Measurements from ENCODE around the gene RRAS.
A peak's percentile ranks its signal among the peaks of the same experiment; 100 is the strongest.
"Not testable (repeated sequence)": the region's sequence is repeated elsewhere in the genome, so short reads cannot be mapped to it uniquely, and the experiment has no call there.

Gene RRAS

DNA sequence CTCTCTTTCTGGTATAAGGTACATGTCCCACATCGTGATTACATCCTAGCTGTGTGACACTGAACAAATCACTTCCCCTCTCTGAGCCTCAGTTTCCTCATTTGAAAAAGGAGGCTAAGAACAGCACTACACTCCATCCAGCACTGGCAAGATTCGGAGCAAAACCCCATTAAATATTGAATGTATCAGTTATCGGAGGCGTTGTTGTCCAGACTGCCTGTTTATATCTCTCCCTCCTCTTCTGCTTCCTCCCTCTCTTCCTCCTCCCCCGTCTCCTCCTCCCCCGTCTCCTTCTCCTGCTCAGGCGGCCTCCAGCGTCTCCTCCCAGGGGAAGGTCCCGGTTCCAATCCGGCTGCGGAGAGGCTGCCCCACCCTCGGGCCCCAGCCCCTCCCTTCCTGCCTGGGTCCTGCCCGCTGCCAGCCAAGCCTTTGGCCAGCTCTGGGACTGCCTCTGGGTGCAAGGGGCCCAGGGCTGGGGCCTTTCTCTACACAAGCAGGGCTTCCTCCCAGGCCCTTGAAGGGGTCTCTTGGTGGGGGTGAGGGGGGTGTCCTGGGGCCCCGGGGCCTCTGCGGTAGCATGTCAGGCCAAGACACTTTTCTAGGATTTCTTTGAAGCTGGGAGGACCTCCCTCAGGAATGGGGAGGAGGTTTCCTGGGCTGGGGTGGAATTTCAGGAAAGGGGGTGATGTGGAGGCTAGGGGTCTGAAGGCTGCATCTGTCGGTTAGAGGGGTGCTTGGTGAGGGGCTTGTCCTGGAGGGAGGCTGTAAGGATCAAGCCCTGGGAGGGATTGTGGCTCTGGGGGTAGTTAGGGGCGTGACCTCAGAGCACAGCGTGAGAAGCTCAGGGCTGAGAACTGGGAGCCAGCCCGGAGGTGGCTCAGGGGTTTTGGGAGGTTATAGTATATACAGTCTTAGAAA lies 1.9 kb downstream of the RRAS start:
- Histone ChIP-seq H3K9me3 (ENCODE audit: severe bottlenecking) (no peaks in the 10 kb centered on the region), H3K4me1 (ENCODE audit: insufficient read depth, poor library complexity, severe bottlenecking) (no peaks in the 10 kb centered on the region), H3K27me3 (ENCODE audit: insufficient read depth, poor library complexity, severe bottlenecking) (no peaks in the 10 kb centered on the region), H3K4me3 (ENCODE audit: severe bottlenecking) (peak overlapping the region; percentile 23), H3K36me3 (ENCODE audit: low read depth) (peaks cover 12% of the 10 kb centered on the region), H3K27ac (ENCODE audit: poor library complexity, severe bottlenecking) (peak overlapping the region; percentile 99)
- TF ChIP-seq, protein P1, sequence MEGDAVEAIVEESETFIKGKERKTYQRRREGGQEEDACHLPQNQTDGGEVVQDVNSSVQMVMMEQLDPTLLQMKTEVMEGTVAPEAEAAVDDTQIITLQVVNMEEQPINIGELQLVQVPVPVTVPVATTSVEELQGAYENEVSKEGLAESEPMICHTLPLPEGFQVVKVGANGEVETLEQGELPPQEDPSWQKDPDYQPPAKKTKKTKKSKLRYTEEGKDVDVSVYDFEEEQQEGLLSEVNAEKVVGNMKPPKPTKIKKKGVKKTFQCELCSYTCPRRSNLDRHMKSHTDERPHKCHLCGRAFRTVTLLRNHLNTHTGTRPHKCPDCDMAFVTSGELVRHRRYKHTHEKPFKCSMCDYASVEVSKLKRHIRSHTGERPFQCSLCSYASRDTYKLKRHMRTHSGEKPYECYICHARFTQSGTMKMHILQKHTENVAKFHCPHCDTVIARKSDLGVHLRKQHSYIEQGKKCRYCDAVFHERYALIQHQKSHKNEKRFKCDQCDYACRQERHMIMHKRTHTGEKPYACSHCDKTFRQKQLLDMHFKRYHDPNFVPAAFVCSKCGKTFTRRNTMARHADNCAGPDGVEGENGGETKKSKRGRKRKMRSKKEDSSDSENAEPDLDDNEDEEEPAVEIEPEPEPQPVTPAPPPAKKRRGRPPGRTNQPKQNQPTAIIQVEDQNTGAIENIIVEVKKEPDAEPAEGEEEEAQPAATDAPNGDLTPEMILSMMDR (IDR thresholded peaks at IDR 0.05; ENCODE audit: poor library complexity, severe bottlenecking), result no peak
- ATAC-seq (ENCODE audit: low read depth) (peak; percentile 29), DNase-seq (ENCODE audit: low spot score) (peak; percentile 86)

DNA sequence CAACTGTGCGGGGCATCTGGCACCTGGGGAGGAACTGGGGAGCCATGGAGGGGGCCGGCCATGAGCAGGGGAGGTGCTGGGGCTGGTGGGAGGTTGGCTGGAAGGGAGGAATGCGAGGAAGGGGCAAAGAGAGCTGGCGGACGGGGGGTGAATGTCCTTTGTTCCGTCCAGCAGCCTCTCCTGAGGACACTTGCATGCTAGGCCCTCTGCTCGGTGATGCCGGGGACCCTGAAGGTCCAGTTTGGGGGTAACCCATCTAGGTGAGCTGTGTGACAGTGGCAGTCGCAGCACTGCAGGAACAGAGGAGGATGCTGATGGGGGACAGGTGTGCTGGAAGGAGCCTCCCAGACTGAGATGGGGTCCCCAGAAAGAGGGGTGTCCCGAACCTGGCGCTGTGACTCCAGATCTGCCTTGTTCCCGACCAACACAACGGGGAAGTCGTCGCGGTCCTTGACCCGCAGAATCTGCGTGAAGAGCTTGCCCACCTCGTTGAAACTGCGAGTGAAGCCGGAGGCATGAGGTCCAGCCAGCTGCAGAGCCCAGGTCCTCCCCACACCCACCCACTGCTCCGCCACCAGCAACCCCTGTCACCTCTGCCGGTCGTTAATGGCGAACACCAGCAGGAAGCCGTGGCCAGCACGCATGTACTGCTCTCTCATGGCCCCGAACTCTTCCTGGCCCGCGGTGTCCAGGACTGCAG lies 3.6 kb downstream of the RRAS start:
- DNase-seq (ENCODE audit: low spot score) (no peak), ATAC-seq (ENCODE audit: low read depth) (no peak)
- TF ChIP-seq, protein P1 (IDR thresholded peaks at IDR 0.05; ENCODE audit: poor library complexity, severe bottlenecking), result no peak
- H3K4me3 ChIP-seq (ENCODE audit: severe bottlenecking), result no peak overlapping the region
- H3K9me3 ChIP-seq (ENCODE audit: severe bottlenecking), result no peaks in the 10 kb centered on the region
- no peaks in the 10 kb centered on the region for H3K27me3 ChIP-seq (ENCODE audit: insufficient read depth, poor library complexity, severe bottlenecking)
- H3K27ac ChIP-seq (ENCODE audit: poor library complexity, severe bottlenecking), result no peak overlapping the region
- no peaks in the 10 kb centered on the region for H3K4me1 ChIP-seq (ENCODE audit: insufficient read depth, poor library complexity, severe bottlenecking)
- peaks cover 12% of the 10 kb centered on the region for H3K36me3 ChIP-seq (ENCODE audit: low read depth)

GRCh38 chr19:49635530-49636232 lies 4.3 kb downstream of the RRAS start:
- Histone ChIP-seq H3K9me3 (ENCODE audit: severe bottlenecking) (no peaks in the 10 kb centered on the region), H3K4me3 (ENCODE audit: severe bottlenecking) (no peak overlapping the region), H3K27me3 (ENCODE audit: insufficient read depth, poor library complexity, severe bottlenecking) (no peaks in the 10 kb centered on the region), H3K4me1 (ENCODE audit: insufficient read depth, poor library complexity, severe bottlenecking) (no peaks in the 10 kb centered on the region), H3K27ac (ENCODE audit: poor library complexity, severe bottlenecking) (no peak overlapping the region), H3K36me3 (ENCODE audit: low read depth) (peaks cover 12% of the 10 kb centered on the region)
- no peak for DNase-seq (ENCODE audit: low spot score)
- no peak for ATAC-seq (ENCODE audit: low read depth)
- TF ChIP-seq, protein P1 (IDR thresholded peaks at IDR 0.05; ENCODE audit: poor library complexity, severe bottlenecking), result no peak

DNA sequence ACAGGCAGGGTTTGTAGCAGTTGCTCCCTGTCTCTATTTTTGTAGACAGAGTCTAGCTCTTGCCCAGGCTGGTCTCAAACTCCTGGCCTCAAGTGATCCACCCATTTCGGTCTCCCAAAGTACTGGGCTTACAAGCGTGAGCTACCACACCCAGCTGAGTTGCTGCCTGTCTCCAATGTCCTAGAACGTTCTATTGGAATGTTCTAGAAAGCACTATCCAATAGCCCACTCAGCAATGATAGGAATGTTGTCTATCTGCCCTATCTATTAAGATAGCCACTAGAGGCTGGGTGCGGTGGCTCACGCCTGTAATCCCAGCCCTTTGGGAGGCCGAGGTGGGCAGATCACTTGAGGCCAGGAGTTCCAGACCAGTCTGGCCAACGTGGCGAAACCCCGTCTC lies 6.7 kb downstream of the RRAS start:
- not testable (repeated sequence) for H3K27ac ChIP-seq (ENCODE audit: poor library complexity, severe bottlenecking); H3K9me3 ChIP-seq (ENCODE audit: severe bottlenecking); H3K4me1 ChIP-seq (ENCODE audit: insufficient read depth, poor library complexity, severe bottlenecking); DNase-seq (ENCODE audit: low spot score); H3K4me3 ChIP-seq (ENCODE audit: severe bottlenecking); ATAC-seq (ENCODE audit: low read depth); H3K27me3 ChIP-seq (ENCODE audit: insufficient read depth, poor library complexity, severe bottlenecking)
- peaks cover 12% of the 10 kb centered on the region for H3K36me3 ChIP-seq (ENCODE audit: low read depth)

GRCh38 chr19:49632576-49632975 lies 7.4 kb downstream of the RRAS start:
- no peak for DNase-seq (ENCODE audit: low spot score)
- ATAC-seq (ENCODE audit: low read depth), result no peak
- no peak overlapping the region for H3K27ac ChIP-seq (ENCODE audit: poor library complexity, severe bottlenecking)
- peaks cover 12% of the 10 kb centered on the region for H3K36me3 ChIP-seq (ENCODE audit: low read depth)
- no peak overlapping the region for H3K4me3 ChIP-seq (ENCODE audit: severe bottlenecking)
- H3K4me1 ChIP-seq (ENCODE audit: insufficient read depth, poor library complexity, severe bottlenecking), result no peaks in the 10 kb centered on the region
- TF ChIP-seq, protein P1 (IDR thresholded peaks at IDR 0.05; ENCODE audit: poor library complexity, severe bottlenecking), result no peak
- H3K9me3 ChIP-seq (ENCODE audit: severe bottlenecking), result no peaks in the 10 kb centered on the region
- no peaks in the 10 kb centered on the region for H3K27me3 ChIP-seq (ENCODE audit: insufficient read depth, poor library complexity, severe bottlenecking)
